GM20000 (cell line): ENCODE results near the gene NAV1.

Experiments
- DNase-seq: peaks from one replicate; pipeline ENCODE4 v3.0.0; 2012; ENCODE audit warnings: low spot score
- CTCF ChIP-seq: IDR thresholded peaks from 2 replicates; pipeline ENCODE4 v1.5.1; 2012; ENCODE audit warnings: mild to moderate bottlenecking, control low read depth; ENCODE audit errors: extremely low read depth, missing control alignments

Gene NAV1

GRCh38 chr1:201506092-201506491, 32.8 kb upstream of the NAV1 start:
- no peak for TF ChIP-seq CTCF
- no peak for DNase-seq

GRCh38 chr1:201506557-201507359, 32.2 kb upstream of the NAV1 start, which contains the start of gene CSRP1:
Gene CSRP1 (minus strand): TSS chr1:201507123. CDS start chr1:201496303, 10,820 bp downstream.
- no peak for TF ChIP-seq CTCF
- DNase-seq = peak; percentile 96

GRCh38 chr1:201507360-201507675, 31.6 kb upstream of the NAV1 start:
- DNase-seq = no peak
- TF ChIP-seq CTCF = no peak

GRCh38 chr1:201508809-201509208, 30.1 kb upstream of the NAV1 start:
- no peak for DNase-seq
- no peak for TF ChIP-seq CTCF

- DNase-seq = no peak
- no peak for TF ChIP-seq CTCF
Measured at GRCh38 chr1:201509601-201510374, 29.1 kb upstream of the NAV1 start.

- no peak for DNase-seq
- TF ChIP-seq CTCF = no peak
Measured at GRCh38 chr1:201510734-201511133, 28.2 kb upstream of the NAV1 start.

GRCh38 chr1:201511396-201511940, 27.5 kb upstream of the NAV1 start:
- no peak for DNase-seq
- TF ChIP-seq CTCF = no peak
